ENCODE data around the gene HJURP.
"Not testable (repeated sequence)": the region's sequence is repeated elsewhere in the genome, so short reads cannot be mapped to it uniquely, and the experiment has no call there.

- TF ChIP-seq CTCF (IDR thresholded peaks at IDR 0.05; ENCODE audit: insufficient read depth, low read length); REST (IDR thresholded peaks at IDR 0.05; ENCODE audit: insufficient replicate concordance, low read depth): not testable (repeated sequence)
Measured at GRCh38 chr2:233896253-233896652, 41.9 kb upstream of the HJURP start.
